ENCODE data around the gene BMP8A.
"Not testable (repeated sequence)": the region's sequence is repeated elsewhere in the genome, so short reads cannot be mapped to it uniquely, and the experiment has no call there.

The BMP8A gene

DNA sequence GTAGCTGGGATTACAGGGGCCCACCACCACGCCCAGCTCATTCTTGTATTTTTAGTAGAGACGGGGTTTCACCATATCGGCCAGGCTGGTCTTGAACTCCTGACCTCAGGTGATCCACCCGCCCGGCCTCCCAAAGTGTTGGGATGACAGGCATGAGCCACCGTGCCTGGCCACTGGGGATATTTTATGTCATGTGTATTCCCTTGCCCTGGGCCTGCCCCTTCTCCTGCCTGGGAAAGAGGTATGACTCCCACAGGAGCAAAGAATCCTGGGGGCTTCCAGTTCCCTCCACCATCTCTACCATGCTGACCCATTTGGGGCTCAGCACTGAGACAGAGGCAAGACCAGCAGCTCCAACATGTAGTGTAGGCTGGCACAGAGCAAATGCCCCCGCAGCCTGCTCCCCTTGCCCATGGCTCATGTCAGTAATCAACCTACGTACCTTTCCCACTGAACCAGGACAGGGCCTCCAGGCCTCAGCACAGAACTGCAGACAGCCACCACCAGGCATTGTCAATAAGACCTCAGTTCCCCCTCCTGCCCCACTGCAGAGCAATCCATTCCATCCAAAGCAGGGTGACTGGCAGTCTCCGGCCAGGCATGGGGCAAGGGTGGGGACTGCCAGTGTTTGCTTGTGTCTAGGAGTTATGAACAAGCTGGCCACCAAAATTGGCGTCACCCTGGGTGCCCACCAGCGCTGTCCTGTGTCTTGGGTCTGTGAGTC, 35.2 kb downstream of the BMP8A start:
- DNase-seq (ENCODE audit: low read depth in 3 of 3) = no peak

DNA sequence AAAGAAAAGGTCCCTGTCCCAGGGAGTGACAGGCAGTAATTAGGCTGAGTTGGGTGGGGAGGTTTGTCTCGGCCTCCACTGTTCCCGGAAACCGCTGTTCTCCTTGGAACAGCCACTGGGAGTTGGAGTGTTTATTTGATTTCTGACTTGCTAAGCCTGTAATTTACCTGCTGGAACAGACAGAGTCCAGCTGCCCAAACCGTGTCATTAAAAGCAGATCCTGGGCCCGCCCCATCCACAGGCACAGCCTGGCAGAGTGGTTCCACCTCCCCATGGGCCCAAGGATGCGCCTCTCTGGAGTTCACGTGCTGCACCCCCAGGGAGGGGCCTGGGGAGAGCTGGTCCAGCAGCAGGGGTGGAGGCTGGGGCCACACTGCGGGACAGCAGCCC, 35.7 kb downstream of the BMP8A start:
- not testable (repeated sequence) for DNase-seq (ENCODE audit: low read depth in 3 of 3)

DNA sequence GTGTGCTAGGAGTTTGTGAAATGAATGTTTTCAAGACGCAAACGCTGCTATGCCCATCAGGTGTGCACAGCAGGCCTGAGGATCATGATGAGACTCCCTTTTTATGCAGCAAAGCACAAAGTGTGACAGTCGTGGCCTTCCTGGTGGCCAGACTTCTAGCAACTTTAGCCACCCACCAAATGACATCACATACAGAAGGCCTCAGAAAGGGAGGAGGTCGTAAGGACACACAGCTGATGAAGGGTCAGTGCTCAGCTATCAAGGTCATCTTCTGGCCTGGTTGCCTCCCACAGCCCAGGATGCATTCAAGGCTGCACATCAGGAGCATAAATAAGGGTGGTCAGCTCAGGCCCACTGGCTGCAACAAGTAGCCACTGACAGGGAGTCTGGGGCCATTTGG, 36.6 kb downstream of the BMP8A start:
- DNase-seq (ENCODE audit: low read depth in 3 of 3) = no peak

DNA sequence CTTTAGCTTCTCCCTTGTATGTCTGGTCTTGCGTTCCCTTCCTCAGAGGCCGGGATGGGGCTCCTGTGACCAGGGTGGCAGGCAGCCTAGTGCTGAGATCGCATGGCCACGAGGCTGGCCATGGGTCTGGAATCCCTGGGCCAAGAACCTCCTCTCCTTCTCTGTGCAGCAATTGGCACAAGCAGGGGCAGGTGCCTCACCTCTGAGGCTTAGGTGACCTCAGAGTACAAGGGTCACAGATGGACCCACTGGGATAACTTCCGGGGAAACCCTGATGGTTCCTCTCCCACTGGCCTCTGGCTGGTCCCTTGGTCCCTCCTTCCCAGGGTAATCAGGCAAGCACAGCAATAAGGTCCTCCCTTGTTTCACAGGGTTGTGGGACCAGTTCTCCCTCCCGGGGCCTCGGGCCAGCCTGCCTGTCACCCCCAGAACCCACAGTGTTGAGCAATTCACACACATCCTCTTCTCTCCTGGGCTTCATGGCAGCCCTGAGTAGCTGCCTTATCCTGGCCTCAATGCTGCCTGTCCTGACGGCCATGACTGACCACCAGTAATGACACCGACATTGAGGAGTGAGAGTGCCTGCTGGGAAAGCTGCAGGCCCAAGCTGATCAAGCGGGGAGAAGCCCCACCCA, 38.6 kb downstream of the BMP8A start:
- DNase-seq (ENCODE audit: low read depth in 3 of 3) = no peak

DNA sequence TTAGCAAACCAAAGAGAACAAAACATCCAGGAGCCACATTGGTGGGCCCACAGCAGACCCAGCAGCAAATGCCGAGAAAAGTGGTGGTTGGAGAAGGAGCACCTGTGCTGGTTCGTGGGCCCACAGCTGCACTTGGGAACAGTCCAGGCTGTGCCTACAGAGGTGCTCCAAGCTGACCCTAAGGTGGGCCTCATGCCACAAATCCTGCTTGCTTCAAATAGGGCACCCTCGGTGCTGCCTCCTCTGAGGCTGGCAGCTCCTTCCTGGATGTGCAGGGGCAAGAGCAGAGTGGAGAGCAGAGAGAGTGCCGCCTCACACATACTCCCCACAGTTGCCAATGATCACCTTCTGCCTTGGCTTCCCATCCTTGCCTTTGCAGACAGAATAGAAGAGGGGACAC, 40.1 kb downstream of the BMP8A start:
- DNase-seq (ENCODE audit: low read depth in 3 of 3) = no peak

DNA sequence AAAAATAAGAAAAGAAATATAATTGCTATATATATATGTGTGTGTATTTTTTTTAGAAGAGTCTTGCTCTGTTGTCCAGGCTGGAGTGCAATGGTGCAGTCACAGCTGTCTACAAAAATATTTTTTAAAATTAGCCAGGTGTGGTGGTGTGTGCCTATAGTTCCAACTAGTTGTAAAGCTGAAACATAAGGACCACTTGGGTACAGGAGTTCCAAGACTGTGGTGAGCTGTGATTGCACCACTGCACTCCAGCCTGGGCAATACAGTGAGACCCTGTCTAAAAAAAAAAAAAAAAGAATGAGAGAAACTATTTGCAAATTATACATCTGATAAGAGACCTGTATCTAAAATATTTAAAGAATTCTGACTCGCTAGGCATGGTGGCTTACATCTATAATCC, 42.0 kb downstream of the BMP8A start:
- no peak for DNase-seq (ENCODE audit: low read depth in 3 of 3)

DNA sequence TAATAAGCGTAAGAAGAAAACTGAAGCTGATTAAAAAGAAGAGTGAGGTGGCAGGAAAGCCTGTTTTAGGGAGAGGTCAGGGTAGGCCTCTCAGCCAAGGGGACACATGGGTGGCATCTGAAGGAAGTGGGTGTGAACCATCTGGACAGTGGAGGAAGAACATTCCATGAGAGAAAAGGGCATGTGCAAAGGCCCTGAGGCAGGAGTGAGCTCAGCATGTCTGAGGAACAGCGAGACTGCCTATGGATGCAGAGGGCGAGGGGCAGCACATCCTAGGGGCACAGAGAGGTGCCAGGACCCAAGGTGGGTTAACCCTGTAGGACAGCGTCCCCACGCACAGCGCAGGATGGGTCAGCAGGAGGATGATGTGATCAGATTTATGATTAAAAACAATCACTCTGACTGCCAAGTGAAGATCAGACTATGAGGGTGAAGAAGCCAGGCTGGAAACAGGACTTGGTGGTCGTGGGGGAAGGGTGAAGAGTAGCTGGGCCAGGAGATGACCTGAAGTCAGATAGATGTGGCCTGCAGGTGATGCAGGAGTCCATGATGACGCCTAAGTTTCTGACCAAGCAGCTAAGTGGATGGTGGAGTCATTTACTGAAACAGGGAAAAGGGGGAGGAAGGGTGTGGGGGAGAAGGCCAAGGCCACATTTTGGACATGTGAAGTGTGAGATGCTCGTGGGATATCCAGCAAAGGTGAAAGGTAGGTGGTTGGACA, 47.3 kb downstream of the BMP8A start:
- DNase-seq (ENCODE audit: low read depth in 3 of 3) = no peak

DNA sequence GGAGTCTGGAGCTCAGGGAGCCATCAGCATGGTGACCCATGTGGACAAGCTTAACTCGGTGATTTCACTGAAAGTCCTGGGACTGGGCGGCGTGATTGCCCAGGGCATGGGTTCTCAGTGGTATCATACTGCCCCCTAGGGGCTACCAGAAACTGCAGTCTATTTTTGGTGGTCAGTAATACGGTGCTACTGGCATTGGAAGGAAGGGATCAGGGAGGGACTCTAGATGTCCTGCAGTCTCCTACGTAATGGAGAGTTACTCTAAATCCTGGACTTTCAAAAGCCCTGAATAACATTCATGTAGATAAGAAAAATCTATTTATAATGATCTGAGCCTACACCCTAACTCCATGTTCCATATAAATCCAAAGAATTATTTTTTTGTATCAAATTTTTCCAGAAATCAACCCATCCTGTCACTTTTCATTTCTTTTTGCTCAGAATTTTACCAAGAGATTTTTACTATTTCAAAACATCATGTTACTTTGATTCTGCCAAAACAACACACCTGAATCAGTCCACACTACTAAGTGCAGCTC, 47.9 kb downstream of the BMP8A start:
- DNase-seq (ENCODE audit: low read depth in 3 of 3) = peak in 1 of 3 experiments; percentile 13

DNA sequence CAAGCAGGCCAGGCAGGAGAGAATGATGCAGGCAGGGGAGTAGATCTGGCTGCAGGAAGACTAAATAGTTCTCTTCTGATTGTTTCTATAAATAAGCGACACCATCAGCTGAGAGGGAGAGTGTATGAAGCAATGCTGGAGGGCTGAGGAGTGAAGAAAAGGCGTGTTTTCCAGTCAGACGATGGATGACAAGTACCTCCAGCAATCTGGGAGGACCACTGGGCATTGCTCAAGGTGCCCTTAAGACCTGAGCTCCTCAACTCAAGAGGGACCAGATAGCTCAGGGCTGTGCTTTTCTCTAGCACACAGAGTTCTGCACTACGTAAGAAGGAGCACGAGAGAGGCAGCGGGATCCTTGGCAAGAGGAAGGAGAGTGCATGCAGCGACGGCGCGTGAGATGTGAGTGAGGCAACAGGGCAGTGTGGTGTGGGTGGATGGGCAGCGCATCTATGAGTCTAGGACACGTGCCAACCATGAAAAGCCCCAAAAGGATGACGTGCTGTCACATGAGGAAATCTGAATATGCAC, 49.1 kb downstream of the BMP8A start:
- no peak for DNase-seq (ENCODE audit: low read depth in 3 of 3)

DNA sequence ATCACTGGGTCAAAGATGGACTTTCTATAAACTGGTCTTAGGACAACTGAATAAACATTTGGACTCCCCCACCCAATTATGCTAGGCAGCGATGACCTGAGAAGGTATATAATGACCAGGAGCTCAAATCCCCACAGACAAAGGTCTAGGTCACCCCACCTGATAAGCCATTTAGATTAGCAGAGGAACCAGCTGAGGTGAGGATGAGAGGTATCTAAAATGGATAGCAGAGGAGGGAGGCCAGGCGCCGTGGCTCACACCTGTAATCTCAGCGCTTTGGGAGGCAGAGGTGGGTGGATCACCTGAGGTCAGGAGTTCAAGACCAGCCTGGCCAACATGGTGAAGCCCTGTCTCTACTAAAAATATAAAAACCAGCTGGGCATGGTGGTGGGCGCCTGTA, 51.5 kb downstream of the BMP8A start:
- DNase-seq (ENCODE audit: low read depth in 3 of 3) = no peak

DNA sequence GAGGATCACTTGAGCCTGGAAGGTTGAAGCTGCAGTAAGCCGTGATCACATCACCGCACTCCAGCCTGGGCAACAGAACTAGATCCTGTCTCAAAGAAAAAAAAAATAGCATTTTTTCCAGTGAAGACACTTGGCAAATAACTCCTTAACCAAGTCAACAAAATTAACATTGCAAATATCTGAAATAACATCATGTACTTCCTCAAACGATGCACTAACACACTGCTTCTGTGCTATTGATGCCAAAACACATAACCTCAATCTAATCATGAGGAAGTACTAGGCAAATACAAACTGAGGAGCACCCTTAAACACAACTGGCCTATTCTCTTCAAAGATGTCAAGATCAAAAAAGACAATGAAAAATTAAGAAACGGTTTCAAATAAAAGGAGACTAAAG, 52.9 kb downstream of the BMP8A start:
- no peak for DNase-seq (ENCODE audit: low read depth in 3 of 3)

DNA sequence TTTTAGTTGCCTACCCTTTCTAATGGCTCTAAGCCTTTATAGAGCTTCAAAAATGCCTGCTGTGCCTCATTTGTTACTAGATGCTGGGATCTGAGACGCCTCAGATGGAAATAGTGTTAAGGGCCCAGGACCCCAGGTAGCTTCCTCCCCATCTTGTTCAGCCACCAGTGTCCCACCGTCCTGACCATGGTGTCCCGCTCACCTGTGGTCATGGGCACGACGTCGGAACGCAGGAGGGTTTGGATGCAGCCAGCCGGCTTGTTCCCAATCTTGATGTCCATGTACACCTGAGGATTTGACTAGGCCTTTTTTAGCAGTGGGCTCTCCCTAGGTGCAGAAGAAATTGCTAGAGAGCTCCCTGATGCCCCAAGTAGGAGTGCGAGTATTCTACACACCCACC, 54.1 kb downstream of the BMP8A start:
- no peak for DNase-seq (ENCODE audit: low read depth in 3 of 3)

DNA sequence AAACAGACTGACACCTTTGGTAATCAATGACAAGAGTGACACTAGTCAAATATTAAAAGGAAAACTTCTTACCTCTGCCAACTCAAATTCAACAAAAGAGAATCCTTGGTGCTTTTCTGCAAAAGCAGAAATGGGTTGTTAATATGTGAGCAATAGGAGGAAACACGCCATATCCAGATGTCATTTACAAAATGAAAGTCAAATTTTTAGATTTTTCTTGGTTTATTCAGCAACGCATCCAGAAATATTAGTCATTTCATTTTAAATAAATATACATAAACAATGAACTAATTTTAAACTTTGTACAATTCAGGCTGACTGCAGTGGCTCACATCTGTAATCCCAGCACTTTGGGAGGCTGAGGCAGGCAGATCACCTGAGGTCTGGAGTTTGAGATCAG, 62.8 kb downstream of the BMP8A start:
- no peak for DNase-seq (ENCODE audit: low read depth in 3 of 3)

DNA sequence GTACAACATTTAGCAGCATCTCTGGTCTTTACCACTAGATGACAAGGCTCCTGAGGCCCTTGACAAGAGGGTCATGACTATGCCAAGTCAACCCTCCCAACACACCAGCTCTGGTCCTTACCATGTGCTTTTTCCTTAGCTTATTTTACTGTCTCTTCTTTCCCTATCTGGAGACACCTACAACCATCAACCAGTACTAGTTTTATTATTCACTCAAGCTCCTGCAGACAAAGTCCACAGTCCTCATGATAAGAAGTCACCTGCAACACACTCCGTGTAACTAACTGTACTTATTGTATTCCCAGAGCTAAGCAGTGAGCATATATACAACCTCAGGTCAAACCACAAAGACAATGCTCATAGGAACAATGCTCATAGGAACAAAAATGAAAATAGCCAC, 69.8 kb downstream of the BMP8A start:
- no peak for DNase-seq (ENCODE audit: low read depth in 3 of 3)

DNA sequence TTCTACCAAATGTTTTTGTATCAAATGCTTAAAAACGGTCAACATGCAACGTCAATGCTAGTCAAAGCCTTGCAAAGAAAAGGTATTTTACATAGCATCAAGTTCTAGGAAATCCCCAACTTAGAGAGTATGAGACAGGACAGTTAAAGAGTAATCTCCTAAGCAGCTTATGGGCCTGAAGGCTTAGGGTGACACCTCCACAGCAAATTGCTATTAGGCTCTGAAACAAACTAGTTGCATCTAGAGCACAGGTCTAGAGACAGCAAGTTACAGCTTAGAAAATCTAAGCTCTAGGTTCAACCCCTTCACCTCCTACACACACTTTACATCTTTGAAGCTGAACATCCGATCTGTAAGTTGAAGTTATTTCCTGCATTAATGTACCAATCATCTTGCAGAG, 71.5 kb downstream of the BMP8A start:
- no peak for DNase-seq (ENCODE audit: low read depth in 3 of 3)

DNA sequence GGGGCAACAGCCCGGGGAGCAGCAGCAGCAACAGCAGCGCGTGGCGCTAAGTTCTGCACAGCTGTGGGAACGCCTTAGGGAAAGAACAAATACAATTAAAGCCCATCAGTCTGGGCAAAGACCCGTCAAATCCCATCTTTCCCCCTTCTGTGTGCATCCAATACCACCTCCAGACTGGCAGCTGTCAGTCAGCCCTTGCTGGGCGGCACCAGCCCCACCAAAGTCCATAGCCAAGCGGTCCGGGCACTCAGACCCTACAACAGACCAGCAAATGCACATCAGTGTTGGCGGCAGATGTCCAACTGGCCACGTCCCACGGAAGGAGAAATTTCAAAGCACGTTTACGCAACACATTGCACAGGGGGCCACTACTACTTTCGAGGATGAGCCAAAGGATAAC, 72.2 kb downstream of the BMP8A start:
- no peak for DNase-seq (ENCODE audit: low read depth in 3 of 3)

DNA sequence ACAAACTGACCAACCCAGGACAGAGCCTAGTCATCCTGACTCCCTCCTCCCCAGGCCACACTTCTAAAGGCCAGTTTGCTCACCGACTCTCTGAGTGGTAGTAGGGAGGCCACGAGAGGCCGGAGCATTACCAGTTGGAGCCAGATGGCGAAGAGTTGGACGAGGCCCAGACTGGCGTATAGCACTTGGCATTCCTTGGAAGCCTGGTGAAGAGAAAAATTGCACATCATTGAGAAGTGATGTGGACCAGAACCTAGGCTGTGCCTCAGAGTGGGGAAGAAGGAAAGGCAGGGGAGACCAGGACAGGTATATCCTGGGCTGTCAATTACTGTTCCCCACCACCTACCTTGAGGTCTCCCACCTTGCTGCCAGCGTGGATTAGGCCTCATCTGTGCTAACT, 72.9 kb downstream of the BMP8A start:
- no peak for DNase-seq (ENCODE audit: low read depth in 3 of 3)

DNA sequence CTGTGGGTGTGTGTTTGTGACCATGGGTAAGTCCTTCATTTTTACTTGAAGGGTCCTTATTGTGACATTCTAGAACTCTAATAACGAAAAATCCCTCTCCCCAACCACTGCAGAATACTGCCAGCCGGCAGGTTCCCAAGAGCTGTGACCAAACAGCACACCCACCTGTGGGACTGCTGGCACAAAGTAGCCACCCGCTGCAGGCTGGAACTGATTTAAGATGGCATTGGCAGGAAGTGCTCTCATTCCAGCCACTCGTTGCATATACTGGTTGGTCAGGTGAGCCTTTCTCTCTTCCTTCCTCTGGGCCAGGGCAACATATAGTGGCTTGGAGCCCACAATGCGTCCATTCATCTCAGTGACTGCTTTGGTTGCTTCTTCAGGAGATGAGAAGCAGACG, 73.5 kb downstream of the BMP8A start:
- DNase-seq (ENCODE audit: low read depth in 3 of 3) = no peak

DNA sequence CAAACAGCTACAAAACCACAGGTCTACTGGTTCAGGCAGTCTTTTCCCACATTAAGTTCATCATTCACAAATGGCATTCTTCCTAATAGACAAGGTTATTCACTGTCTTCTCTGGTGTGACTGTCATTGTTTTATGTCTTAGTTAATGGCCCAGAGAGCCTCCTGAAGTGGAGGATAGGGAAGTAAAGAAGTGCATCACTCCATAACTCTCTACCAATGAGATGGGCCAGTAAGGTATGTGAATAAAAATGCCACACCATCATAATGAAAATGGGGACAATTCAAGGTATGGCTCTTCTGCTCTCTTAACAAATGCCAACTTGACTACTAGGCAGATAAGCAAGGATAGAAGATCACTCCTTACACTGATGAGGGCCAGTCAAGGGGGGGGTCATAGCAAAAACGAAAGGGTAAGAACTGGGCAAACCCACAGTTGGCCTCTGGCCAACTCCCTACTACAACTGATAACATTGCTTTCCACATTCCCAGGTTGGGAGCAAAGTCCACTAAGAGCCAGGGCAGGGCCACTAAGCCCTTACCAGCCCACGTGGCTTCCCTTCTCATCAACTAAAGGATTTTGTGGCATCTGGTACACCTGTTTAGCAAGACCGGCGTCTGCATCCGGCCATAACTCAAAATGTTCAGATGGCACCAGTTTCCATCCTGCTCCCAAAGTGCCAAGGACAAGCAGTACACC, 75.2 kb downstream of the BMP8A start:
- no peak for DNase-seq (ENCODE audit: low read depth in 3 of 3)

DNA sequence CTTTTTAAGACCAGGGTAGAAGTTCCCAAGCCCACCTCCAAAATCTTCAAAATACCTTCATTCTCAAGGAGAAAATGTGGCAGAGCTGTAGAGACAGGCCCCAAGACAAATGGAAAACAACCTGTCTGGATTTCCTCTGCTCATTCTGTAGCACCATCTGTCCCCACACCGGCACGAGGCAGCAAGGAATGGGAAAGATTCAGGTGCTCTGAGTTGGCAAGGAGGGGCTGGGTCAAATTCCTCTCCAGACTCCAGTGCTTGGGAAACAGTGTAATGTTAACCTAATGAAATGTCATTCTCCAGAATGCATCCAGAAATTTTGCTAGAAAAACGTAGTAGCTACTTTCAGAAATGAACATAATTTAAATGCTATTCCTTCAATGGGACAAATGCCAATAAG, 75.9 kb downstream of the BMP8A start:
- DNase-seq (ENCODE audit: low read depth in 3 of 3) = no peak

DNA sequence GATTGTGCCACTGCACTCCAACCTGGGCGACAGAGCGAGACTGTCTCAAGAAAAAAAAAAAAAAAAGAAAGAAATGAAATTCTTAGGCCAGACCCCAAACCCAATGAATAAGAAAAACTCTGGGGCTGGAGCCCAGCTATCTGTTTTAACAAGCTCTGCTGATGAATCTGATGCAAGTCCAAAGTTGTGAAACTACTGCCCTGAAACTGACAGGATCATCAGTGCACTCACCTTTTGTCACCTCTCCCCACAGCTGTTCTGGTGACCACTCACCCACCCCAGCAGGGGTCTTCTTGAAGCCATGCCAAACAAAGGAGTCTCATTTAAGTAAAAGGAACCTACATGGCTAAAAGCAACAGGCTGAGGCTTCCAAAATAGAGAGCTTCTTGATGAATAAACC, 76.8 kb downstream of the BMP8A start:
- DNase-seq (ENCODE audit: low read depth in 3 of 3) = no peak

DNA sequence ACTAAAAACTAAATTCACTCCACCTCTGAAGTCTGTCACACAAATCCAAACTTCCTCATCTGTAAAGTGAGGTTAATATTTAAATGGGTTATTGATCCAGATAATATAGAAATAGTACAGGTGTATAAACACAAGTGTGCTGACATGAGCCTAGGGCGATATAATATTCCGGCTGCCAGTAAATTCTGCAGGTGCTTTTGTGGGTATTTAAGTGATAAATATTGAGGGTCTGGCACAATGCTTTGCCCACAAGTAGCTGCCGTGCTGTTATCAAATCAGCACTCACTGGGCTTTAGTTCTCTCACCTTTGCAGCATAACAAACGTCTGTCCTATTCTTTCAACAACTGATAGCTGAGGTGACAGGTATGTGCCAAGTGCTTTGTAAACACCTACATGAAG, 77.6 kb downstream of the BMP8A start:
- no peak for DNase-seq (ENCODE audit: low read depth in 3 of 3)
